Measurements from ENCODE around the gene KLHL11. TPM values are rescaled to one million over a fixed set of nuclear protein-coding genes. Genes with fewer than 3 reads are reported as not detected.
A peak's percentile ranks its signal among the peaks of the same experiment; 100 is the strongest.

KLHL11 gene
- total RNA-seq, 1 experiment from 2014 or later, result 25.6 TPM

DNA sequence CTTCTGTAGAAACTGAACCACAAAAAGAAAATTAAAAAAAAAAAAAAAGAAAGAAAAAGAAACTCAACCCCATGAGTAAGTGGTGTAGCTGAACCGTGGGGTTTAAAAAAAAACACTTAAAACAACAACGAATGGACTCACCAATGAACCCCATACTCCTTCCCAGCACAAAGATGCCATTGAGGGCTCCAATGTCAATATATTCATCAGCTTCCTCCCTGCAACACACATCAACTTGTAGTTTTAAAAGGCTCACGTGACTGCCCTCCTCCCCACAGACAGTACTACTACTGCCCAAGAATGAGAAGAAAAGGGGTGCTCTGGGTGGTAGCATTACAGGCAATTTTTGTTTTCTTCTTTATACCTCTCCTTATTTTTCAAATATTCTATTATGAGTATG, 3.3 kb upstream of the KLHL11 start:
- no peak overlapping the region for H3K27ac Mint-ChIP-seq (ENCODE audit: unreplicated experiment)
- CTCF ChIA-PET, result no interaction called here
- no peaks in the 10 kb centered on the region for H3K4me1 Mint-ChIP-seq (ENCODE audit: low read depth, unreplicated experiment)
- H3K4me3 Mint-ChIP-seq (ENCODE audit: low read depth, unreplicated experiment), result no peak overlapping the region
- DNase-seq, result no peak
- no peaks in the 10 kb centered on the region for H3K9me3 Mint-ChIP-seq (ENCODE audit: low read depth, unreplicated experiment)
- H3K27me3 Mint-ChIP-seq (ENCODE audit: unreplicated experiment), result no peaks in the 10 kb centered on the region
- BruUV-seq (replicated peaks), result no TSS peak
- no peak for TF ChIP-seq CTCF (IDR thresholded peaks at IDR 0.05; ENCODE audit: unreplicated experiment)
- intact Hi-C loops (cut with micrococcal nuclease; ENCODE audit: unreplicated experiment), result no loop called here
- peaks cover 69% of the 10 kb centered on the region for H3K36me3 Mint-ChIP-seq (ENCODE audit: insufficient read depth, unreplicated experiment)

- intact Hi-C loops (cut with micrococcal nuclease; ENCODE audit: unreplicated experiment), result no loop called here
- Mint-ChIP-seq H3K27me3 (ENCODE audit: unreplicated experiment) (no peaks in the 10 kb centered on the region), H3K27ac (ENCODE audit: unreplicated experiment) (peak overlapping the region; percentile 42), H3K9me3 (ENCODE audit: low read depth, unreplicated experiment) (no peaks in the 10 kb centered on the region), H3K4me1 (ENCODE audit: low read depth, unreplicated experiment) (peaks cover 9% of the 10 kb centered on the region), H3K4me3 (ENCODE audit: low read depth, unreplicated experiment) (no peak overlapping the region), H3K36me3 (ENCODE audit: insufficient read depth, unreplicated experiment) (peaks cover 38% of the 10 kb centered on the region)
- TF ChIP-seq CTCF (IDR thresholded peaks at IDR 0.05; ENCODE audit: unreplicated experiment), result no peak
- BruUV-seq (replicated peaks), result no TSS peak
- DNase-seq, result no peak
- CTCF ChIA-PET, result interaction anchor here (0.7 to 1.9 kb wide), 4 partner anchors 14 to 242 kb away, joined by 3 to 7 read pairs (median 4); partner anchors contain the start of gene EIF1
Measured at GRCh38 chr17:41865596-41865893, 322 bp upstream of the KLHL11 start.

GRCh38 chr17:41864498-41864835, 756 bp downstream of the KLHL11 start:
- TF ChIP-seq CTCF (IDR thresholded peaks at IDR 0.05; ENCODE audit: unreplicated experiment), result no peak
- CTCF ChIA-PET, result interaction anchor here (0.6 to 1.9 kb wide), 8 partner anchors 9 to 175 kb away, joined by 3 to 7 read pairs (median 4); partner anchors contain the start of genes ACLY, EIF1 and ODAD4
- peaks cover 29% of the 10 kb centered on the region for H3K36me3 Mint-ChIP-seq (ENCODE audit: insufficient read depth, unreplicated experiment)
- intact Hi-C loops (cut with micrococcal nuclease; ENCODE audit: unreplicated experiment), result no loop called here
- H3K9me3 Mint-ChIP-seq (ENCODE audit: low read depth, unreplicated experiment), result no peaks in the 10 kb centered on the region
- H3K4me3 Mint-ChIP-seq (ENCODE audit: low read depth, unreplicated experiment), result no peak overlapping the region
- no peak for DNase-seq
- peaks cover 9% of the 10 kb centered on the region for H3K4me1 Mint-ChIP-seq (ENCODE audit: low read depth, unreplicated experiment)
- no peak overlapping the region for H3K27ac Mint-ChIP-seq (ENCODE audit: unreplicated experiment)
- H3K27me3 Mint-ChIP-seq (ENCODE audit: unreplicated experiment), result no peaks in the 10 kb centered on the region
- BruUV-seq (replicated peaks), result no TSS peak

DNA sequence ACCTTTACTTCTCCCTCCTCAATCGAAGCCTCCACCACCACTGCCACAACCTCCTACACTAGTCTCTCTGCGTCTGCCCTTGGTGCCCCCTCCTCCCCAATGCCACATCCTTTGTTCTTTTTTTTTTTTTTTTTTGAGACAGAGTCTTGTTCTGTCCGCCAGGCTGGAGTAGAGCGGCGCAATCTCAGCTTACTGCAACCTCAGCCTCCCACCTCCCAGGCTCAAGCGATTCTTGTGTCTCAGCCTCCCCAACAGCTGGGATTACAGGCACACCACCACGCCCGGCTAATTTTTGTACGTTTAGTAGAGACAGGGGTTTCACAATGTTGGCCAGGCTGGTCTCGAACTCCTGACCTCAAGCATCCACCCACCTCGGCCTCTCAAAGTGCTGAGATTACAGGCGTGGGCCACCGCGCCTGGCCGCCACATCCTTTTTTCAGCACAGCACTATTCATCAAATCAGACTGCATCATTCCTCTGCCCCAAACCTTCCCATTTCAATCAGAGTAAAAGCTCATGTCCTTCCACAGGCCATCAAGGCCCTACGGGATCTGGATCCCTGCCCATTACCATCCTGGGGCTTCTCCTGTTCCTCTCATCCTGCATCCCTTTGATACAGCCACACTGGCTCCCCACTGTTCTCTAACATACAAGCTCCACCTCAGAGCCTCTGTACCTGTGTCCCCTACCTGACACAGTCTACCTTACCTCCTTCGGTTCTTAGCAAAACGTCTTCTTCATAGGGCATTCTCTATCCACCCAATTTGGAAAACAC, 2.0 kb downstream of the KLHL11 start:
- Mint-ChIP-seq H3K4me1 (ENCODE audit: low read depth, unreplicated experiment) (peaks cover 9% of the 10 kb centered on the region), H3K9me3 (ENCODE audit: low read depth, unreplicated experiment) (no peaks in the 10 kb centered on the region), H3K4me3 (ENCODE audit: low read depth, unreplicated experiment) (no peak overlapping the region), H3K27me3 (ENCODE audit: unreplicated experiment) (no peaks in the 10 kb centered on the region), H3K36me3 (ENCODE audit: insufficient read depth, unreplicated experiment) (peaks cover 18% of the 10 kb centered on the region), H3K27ac (ENCODE audit: unreplicated experiment) (no peak overlapping the region)
- CTCF ChIA-PET, result interaction anchor here (0.6 to 1.9 kb wide), 5 partner anchors 37 to 174 kb away, joined by 3 to 6 read pairs (median 5); partner anchors contain the start of genes ACLY and EIF1
- intact Hi-C loops (cut with micrococcal nuclease; ENCODE audit: unreplicated experiment), result no loop called here
- no peak for TF ChIP-seq CTCF (IDR thresholded peaks at IDR 0.05; ENCODE audit: unreplicated experiment)
- BruUV-seq (replicated peaks), result no TSS peak
- no peak for DNase-seq
